ENCODE data around the gene ZNF407. TPM values are rescaled to one million over a fixed set of nuclear protein-coding genes. Genes with fewer than 3 reads are reported as not detected.

The ZNF407 gene
- total and polyA plus RNA-seq, 2 of the 13 experiments (the other 11 are each of a cell fraction or from before 2014, with no cell fraction given): 2.3 to 8.7 TPM

DNA sequence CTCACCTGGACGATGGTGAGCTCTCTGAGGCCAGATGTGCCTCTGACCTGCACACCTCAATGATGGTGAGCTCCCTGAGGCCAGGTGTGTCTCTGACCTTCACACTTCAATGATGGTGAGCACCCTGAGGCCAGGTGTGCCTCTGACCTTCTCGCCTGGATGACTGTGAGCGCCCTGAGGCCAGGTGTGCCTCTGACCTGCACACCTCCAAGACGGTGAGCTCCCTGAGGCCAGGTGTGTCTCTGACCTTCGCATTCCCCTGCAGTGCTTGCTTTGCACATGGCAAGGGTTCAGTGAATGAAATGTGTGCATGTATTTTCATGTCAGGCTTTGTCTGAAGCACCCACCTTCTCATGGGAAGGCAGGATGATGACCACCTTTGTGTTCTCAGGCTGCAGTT, 515.8 kb downstream of the ZNF407 start:
- no peaks in the 10 kb centered on the region for H3K36me3 ChIP-seq (replicated peaks in 1 of 2; ENCODE audit: control insufficient read depth in 1 of 2, insufficient read depth in 2 of 2, low read length in 2 of 2)
- H3K4me3 ChIP-seq (replicated peaks in 1 of 3; ENCODE audit: insufficient read depth in 1 of 3, low read depth in 2 of 3, low read length in 3 of 3): no peak overlapping the region
- DNase-seq (ENCODE audit: low spot score): no peak
- H3K27ac ChIP-seq (ENCODE audit: extremely low read length, insufficient read depth, low read length): no peak overlapping the region
- no peak for ATAC-seq
- no peak for TF ChIP-seq KLF11 (CRISPR knock-in tag; IDR thresholded peaks at IDR 0.05)
- TF ChIP-seq ZNF530 (CRISPR knock-in tag; IDR thresholded peaks at IDR 0.05; ENCODE audit: low read depth): no peak
- ChIA-PET POLR2A (no interaction called here), CTCF (ENCODE audit: low intra/inter-chr PET ratio, low total read pairs) (no interaction called here)
- in situ Hi-C loops (cut with HindIII; ENCODE audit: extremely low pct_ligation_motif_present, low pct_unique_long_range_greater_than_20kb) (no loop called here), intact Hi-C loops (cut with micrococcal nuclease; ENCODE audit: unreplicated experiment) (no loop called here)
- peaks cover 3 to 75% of the 10 kb centered on the region in 2 experiments; a peak in 4 of 5 replicates for H3K27me3 ChIP-seq (ENCODE audit: control insufficient read depth in 1 of 2, insufficient read depth in 2 of 2, low read length in 2 of 2)
- H3K79me2 ChIP-seq (ENCODE audit: insufficient read depth, low read length): no peaks in the 10 kb centered on the region
- H3K9ac ChIP-seq (ENCODE audit: insufficient read depth, low read depth, low read length): no peak overlapping the region
- H2AFZ ChIP-seq (ENCODE audit: low read length): no peak overlapping the region
- FAIRE-seq: no peak
- no peaks in the 10 kb centered on the region for H4K20me1 ChIP-seq (ENCODE audit: insufficient read depth, low read length)
- H3K4me2 ChIP-seq (ENCODE audit: low read depth, low read length): no peak overlapping the region
- no peaks in the 10 kb centered on the region for H3K9me3 ChIP-seq (ENCODE audit: low read length)
- no peaks in the 10 kb centered on the region for H3K4me1 ChIP-seq (ENCODE audit: insufficient read depth, low read length)
- BruUV-seq (replicated peaks): no TSS peak
- 0% methylated on average over 3 of the region's 5 CpGs for WGBS (ENCODE audit: low lambda C conversion rate)

DNA sequence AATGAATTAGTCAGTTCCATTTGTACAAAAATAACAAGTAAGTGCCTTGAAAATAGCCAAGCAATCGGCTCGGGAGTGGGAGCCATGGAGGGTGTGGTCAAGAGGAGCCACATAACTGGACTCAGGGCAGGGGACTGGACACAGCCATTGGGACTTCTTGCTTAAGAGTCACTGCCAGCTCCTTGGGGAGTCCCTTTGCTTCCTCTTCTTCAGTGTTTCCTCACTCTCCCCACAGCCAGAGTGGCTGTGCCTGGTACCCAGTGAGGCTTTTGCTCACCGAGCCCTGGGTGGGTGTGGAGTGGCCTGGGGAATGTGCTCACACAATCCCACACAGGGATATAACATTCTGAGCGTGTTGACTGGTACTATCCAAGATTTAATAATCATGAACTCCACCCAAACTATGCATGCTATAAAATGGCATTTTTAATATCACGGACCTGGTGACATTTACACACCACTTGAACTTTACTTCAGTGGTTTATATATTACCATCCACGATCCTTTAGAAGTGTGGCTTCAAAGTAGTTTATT, 516.6 kb downstream of the ZNF407 start:
- H2AFZ ChIP-seq (ENCODE audit: low read length): no peak overlapping the region
- BruUV-seq (replicated peaks): no TSS peak
- CTCF ChIA-PET (ENCODE audit: low intra/inter-chr PET ratio, low total read pairs): no interaction called here
- H3K27ac ChIP-seq (ENCODE audit: extremely low read length, insufficient read depth, low read length): no peak overlapping the region
- TF ChIP-seq JDP2 (CRISPR knock-in tag; IDR thresholded peaks at IDR 0.05; ENCODE audit: borderline replicate concordance): no peak
- no peak for TF ChIP-seq IKZF1 (IDR thresholded peaks at IDR 0.05)
- no peak for TF ChIP-seq HOXA9 (CRISPR knock-in tag; IDR thresholded peaks at IDR 0.05; ENCODE audit: borderline replicate concordance)
- TF ChIP-seq ZNF3 (CRISPR knock-in tag; IDR thresholded peaks at IDR 0.05): no peak
- no peak for TF ChIP-seq CAMTA2 (CRISPR knock-in tag; IDR thresholded peaks at IDR 0.05; ENCODE audit: borderline replicate concordance)
- H3K79me2 ChIP-seq (ENCODE audit: insufficient read depth, low read length): no peaks in the 10 kb centered on the region
- no peak overlapping the region for H3K4me3 ChIP-seq (replicated peaks in 1 of 3; ENCODE audit: insufficient read depth in 1 of 3, low read depth in 2 of 3, low read length in 3 of 3)
- no peaks in the 10 kb centered on the region for H3K36me3 ChIP-seq (replicated peaks in 1 of 2; ENCODE audit: control insufficient read depth in 1 of 2, insufficient read depth in 2 of 2, low read length in 2 of 2)
- no peaks in the 10 kb centered on the region for H3K9me3 ChIP-seq (ENCODE audit: low read length)
- intact Hi-C loops (cut with micrococcal nuclease; ENCODE audit: unreplicated experiment) (no loop called here), in situ Hi-C loops (cut with HindIII; ENCODE audit: extremely low pct_ligation_motif_present, low pct_unique_long_range_greater_than_20kb) (no loop called here)
- POLR2A ChIA-PET: no interaction called here
- H3K9ac ChIP-seq (ENCODE audit: insufficient read depth, low read depth, low read length): no peak overlapping the region
- no peak for FAIRE-seq
- no peaks in the 10 kb centered on the region for H4K20me1 ChIP-seq (ENCODE audit: insufficient read depth, low read length)
- no peaks in the 10 kb centered on the region for H3K4me1 ChIP-seq (ENCODE audit: insufficient read depth, low read length)
- WGBS (ENCODE audit: low lambda C conversion rate): 0% methylated on average over 6 of the region's 6 CpGs
- peaks cover 0 to 70% of the 10 kb centered on the region in 2 experiments; a peak in 3 of 5 replicates for H3K27me3 ChIP-seq (ENCODE audit: control insufficient read depth in 1 of 2, insufficient read depth in 2 of 2, low read length in 2 of 2)
- no peak for DNase-seq (ENCODE audit: low spot score)
- no peak for ATAC-seq
- H3K4me2 ChIP-seq (ENCODE audit: low read depth, low read length): no peak overlapping the region

Other genes starting within 250 kb of the ZNF407 start
- gene DIPK1C, start 140.6 kb upstream of the ZNF407 start, total RNA-seq (2016; rRNA removed; fragmentation: Illumina TruSeq; extraction: Trizol): not detected in 2 replicates
- gene DIPK1C, start 140.6 kb upstream of the ZNF407 start, polyA plus RNA-seq (2011; rRNA removed): 1.1 and 1.8 TPM in 2 replicates
- 80.8 and 113 TPM in 2 replicates for gene CNDP2, start 101.5 kb upstream of the ZNF407 start, total RNA-seq (2016; rRNA removed; fragmentation: Illumina TruSeq; extraction: Trizol)
- 64.7 and 76.8 TPM in 2 replicates for gene CNDP2, start 101.5 kb upstream of the ZNF407 start, polyA plus RNA-seq (2011; rRNA removed)
- gene CNDP1, start 63.4 kb upstream of the ZNF407 start, total RNA-seq (2016; rRNA removed; fragmentation: Illumina TruSeq; extraction: Trizol): not detected in 2 replicates
- gene CNDP1, start 63.4 kb upstream of the ZNF407 start, polyA plus RNA-seq (2011; rRNA removed): 0.01 and 0.13 TPM in 2 replicates